NK-92 treated with Interleukin-12 subunit alpha and Interleukin-12 subunit beta, amount 100 ng/mL, for 24 hours (cell line): ENCODE data around the gene TMEM220.
"Not testable (repeated sequence)": the region's sequence is repeated elsewhere in the genome, so short reads cannot be mapped to it uniquely, and the experiment has no call there.

Experiments used
- DNase-seq: peaks from one replicate; lab custom pipeline; 2025; lab: John Stamatoyannopoulos, UW

TMEM220 gene

GRCh38 chr17:10754861-10755591, 25.2 kb upstream of the TMEM220 start:
- DNase-seq, result no peak

- DNase-seq, result no peak
Observed at GRCh38 chr17:10754109-10754508, 24.3 kb upstream of the TMEM220 start.

- DNase-seq, result no peak
Observed at GRCh38 chr17:10752696-10753095, 22.9 kb upstream of the TMEM220 start.

- DNase-seq, result no peak
Observed at GRCh38 chr17:10751563-10751962, 21.7 kb upstream of the TMEM220 start.

- no peak for DNase-seq
Observed at GRCh38 chr17:10750210-10750609, 20.4 kb upstream of the TMEM220 start.

- DNase-seq, result no peak
Observed at GRCh38 chr17:10748531-10749181, 18.8 kb upstream of the TMEM220 start.

GRCh38 chr17:10745231-10745630, 15.4 kb upstream of the TMEM220 start:
- no peak for DNase-seq

- no peak for DNase-seq
Observed at GRCh38 chr17:10744501-10745000, 14.7 kb upstream of the TMEM220 start.

- DNase-seq, result no peak
Observed at GRCh38 chr17:10743316-10744009, 13.6 kb upstream of the TMEM220 start.

GRCh38 chr17:10742431-10742830, 12.6 kb upstream of the TMEM220 start:
- no peak for DNase-seq

GRCh38 chr17:10741416-10742135, 11.8 kb upstream of the TMEM220 start:
- no peak for DNase-seq

- DNase-seq, result no peak
Observed at GRCh38 chr17:10739386-10739785, 9.6 kb upstream of the TMEM220 start.

GRCh38 chr17:10738521-10739258, 8.9 kb upstream of the TMEM220 start:
- no peak for DNase-seq

- DNase-seq, result no peak
Observed at GRCh38 chr17:10737736-10738135, 7.9 kb upstream of the TMEM220 start.

GRCh38 chr17:10737168-10737622, 7.4 kb upstream of the TMEM220 start:
- DNase-seq, result no peak

GRCh38 chr17:10735821-10736220, 6.0 kb upstream of the TMEM220 start:
- DNase-seq, result no peak

- DNase-seq, result no peak
Observed at GRCh38 chr17:10735251-10735650, 5.4 kb upstream of the TMEM220 start.

GRCh38 chr17:10733666-10734065, 3.8 kb upstream of the TMEM220 start:
- no peak for DNase-seq

- DNase-seq, result not testable (repeated sequence)
Observed at GRCh38 chr17:10732121-10732520, 2.3 kb upstream of the TMEM220 start.

- no peak for DNase-seq
Observed at GRCh38 chr17:10731408-10731879, 1.6 kb upstream of the TMEM220 start.

- DNase-seq, result not testable (repeated sequence)
Observed at GRCh38 chr17:10730247-10730646, 424 bp upstream of the TMEM220 start.
